Measurements from ENCODE around the gene KDM7A.
"Not testable (repeated sequence)": the region's sequence is repeated elsewhere in the genome, so short reads cannot be mapped to it uniquely, and the experiment has no call there.

The KDM7A gene

GRCh38 chr7:140156460-140157080 lies 20.2 kb downstream of the KDM7A start:
- DNase-seq: no peak

DNA sequence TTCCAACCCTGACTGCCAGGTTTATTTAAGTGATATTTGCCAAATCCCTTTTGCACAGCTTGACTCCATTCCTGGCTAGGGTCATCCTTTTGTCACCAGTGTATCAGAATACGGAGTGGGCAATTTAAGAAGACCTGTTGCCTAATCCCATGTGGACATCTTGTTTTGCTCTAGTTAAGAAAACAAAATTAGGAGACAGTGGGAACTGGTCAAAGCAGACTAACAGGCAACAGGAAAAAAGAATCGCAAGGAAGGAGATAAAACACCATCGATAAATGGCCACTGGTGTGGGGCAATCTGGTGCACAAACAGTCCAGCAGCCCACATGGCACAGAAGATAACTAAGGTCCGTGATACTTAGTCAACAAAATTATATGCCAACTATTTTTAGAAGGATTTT lies 21.4 kb downstream of the KDM7A start:
- DNase-seq: no peak

DNA sequence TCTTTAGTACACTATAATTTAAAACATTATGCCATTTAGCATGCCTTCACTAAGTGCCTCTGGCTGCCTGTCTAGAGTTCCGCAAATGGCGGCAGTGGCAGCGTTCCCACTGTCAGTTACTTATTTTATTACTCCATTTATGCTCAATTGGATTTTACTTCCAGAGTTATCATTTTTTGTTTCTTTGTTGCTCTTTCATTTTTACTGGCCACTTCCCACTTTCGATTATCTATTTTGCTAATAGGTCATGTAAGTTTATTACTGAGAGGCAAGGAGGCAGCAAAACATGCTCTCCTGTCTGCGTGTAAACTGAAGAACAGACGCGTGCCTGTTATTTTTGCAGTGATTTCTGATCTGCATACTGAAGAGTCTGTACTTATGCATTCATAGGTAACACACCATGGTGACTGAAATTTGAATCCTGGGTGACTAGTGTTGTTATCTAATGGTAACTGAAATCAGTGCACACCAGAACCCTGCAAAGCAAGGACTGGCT lies 23.1 kb downstream of the KDM7A start:
- DNase-seq: no peak

DNA sequence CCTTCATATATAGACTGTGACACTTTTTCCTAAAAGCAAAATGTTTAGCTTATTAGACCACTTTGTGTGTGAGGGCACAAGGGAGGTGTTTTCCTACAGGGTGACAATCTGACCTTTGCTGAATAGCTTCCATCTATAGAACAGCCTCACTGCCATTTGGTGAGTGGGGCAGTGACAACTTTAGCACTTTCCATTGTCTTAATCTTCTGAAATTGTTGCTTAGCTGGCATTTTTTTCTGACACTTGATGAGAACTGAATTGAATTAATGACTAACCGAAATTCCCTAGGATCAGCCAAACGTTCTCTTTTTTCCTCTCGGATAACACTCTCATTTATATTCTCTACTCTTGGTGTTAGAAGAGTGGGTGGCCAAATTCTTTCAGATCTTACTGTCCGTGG lies 30.2 kb downstream of the KDM7A start:
- DNase-seq: no peak

- DNase-seq: no peak
Observed at GRCh38 chr7:140145709-140146108, 31.1 kb downstream of the KDM7A start.

DNA sequence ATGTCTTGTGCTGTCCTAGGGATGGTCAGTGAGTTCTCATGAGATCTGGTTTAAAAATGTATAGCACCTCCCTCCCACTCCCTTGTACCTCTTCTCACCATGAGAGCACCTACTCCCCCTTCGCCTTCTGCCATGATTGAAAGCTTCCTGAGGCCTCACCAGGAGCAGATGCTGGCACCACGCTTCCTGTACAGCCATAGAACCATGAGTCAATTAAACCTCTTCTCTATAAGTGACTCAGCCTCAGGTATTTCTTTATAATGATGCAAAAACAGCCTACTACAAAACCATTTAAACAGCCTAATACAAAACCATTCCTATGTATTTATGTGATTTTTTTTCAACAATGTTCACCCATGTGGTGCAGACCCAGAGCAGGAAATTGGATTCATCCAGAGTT lies 32.0 kb downstream of the KDM7A start:
- DNase-seq: no peak

GRCh38 chr7:140143997-140144396 lies 32.8 kb downstream of the KDM7A start:
- DNase-seq: no peak

DNA sequence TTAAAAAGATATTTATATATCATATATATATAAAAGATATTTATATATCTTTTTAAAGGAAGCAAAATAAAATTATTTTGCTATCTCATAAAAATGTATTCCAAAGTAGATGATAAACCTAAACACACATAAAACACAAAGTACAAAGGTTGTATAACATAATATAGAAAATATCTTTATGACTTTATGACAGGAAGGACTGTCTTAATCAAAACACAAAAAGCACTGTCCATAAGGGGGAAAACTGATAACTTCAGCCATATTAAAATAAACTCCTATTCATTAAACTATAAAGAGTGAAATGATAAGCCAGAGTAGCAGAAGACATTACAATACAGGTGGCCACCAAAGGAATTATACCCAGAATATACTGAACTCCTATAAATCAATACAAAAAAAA lies 34.8 kb downstream of the KDM7A start:
- DNase-seq: no peak

GRCh38 chr7:140141256-140141655 lies 35.5 kb downstream of the KDM7A start:
- DNase-seq: no peak

DNA sequence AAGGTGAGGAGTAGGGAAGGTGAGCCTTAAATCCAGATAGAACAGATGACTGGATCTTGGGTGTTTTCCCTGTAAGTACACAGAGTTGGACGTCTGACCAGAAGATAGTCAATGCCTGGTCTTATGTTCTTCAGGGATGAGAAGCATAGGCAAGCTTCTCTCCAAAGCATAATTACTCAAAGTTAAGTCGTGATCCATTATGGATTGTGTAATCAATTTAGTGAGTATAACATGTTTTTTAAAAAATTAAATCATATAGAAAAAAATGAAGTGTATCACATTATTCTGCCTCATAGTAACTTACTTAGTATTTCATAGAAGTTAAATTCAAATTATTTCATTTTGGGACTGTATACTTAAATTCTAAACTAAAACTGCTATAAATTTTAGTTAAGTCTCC lies 39.7 kb downstream of the KDM7A start:
- DNase-seq: no peak

DNA sequence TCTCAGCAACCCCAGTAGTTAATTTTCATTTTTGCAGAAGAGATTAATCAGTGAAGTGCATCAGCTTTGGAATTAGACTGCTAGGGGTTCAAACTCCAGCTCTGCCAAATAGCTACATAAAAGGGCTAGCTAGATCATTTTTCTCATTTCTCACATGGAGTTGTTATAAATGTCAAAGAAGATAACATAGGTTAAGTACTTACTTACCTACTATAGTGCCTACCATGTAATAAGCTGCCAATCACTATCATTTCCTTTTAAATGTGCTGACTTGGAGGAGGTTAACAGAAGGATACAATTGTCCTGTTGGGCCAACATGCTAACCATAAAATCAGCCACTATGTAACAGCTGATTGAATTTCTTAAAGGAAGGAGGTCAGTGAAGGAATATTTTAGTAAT lies 40.7 kb downstream of the KDM7A start:
- no peak for DNase-seq

- no peak for DNase-seq
Observed at GRCh38 chr7:140134039-140134438, 42.7 kb downstream of the KDM7A start.

DNA sequence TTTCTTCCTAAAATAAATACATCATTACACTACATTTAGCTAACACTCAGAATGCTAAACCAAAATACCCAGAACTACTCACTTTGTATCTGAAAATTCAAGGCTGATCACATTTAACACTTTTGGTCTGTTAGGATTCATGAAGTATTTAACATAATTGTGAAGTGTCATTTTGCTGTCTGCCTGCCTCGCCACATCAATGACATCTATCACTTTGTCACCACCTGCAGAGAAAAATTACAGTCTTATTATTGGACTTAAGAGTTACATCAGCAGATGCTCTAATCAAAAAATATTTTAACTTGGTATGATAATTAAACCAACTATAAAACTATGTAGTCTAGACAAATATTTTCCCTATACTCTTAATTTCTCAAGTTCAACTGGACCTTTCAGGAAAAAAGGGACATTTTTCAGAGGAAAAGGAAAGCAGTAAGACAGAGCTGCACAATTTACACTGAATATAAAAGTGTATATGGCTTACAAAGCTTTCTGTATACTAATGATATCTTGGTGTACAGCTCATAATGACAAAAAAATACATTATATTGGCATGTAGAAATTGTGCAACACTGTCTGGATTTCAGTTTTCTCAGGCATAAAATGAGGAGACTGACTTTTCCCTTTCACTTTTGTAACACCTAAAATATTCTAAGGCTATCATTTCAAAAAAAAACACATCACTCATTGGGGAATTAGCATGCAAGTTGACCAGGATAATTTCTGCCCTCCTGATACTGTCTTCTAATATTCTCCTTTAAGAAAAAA lies 49.2 kb downstream of the KDM7A start:
- no peak for DNase-seq

GRCh38 chr7:140126435-140127034 lies 50.2 kb downstream of the KDM7A start:
- no peak for DNase-seq

DNA sequence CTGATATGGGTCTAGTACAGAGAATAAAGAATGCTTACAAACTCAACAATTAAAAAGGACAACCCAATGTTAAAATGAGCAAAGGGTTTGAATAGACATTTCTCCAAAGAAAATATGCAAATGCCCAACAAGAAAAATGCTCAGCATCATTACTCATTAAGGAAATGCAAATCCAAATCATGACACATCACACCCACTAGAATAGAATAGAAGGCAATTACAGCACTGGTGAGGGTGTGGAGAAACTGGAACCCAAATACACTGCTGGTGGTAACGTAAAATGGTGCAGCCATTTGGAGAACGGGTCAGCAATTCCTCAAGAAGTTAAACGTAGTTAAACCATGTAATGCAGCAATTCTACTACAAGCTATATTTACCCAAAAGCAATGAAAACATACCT lies 53.8 kb downstream of the KDM7A start:
- DNase-seq: no peak

- DNase-seq: no peak
Observed at GRCh38 chr7:140121326-140121725, 55.5 kb downstream of the KDM7A start.

GRCh38 chr7:140114817-140115216 lies 62.0 kb downstream of the KDM7A start:
- DNase-seq: not testable (repeated sequence)

DNA sequence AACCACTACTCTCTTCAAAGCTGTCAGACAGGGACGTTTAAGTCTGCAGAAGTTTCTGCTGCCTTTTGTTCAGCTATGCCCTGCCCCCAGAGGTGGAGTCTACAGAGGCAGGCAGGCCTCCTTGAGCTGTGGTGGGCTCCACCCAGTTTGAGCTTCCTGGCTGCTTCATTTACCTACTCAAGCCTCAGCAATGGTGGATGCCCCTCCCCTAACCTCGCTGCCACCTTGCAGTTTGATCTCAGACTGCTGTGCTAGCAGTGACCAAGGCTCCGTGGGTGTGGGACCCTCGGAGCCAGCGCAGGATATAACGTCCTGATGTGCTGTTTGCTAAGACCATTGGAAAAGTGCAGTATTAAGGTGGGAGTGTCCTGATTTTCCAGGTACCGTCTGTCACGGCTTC lies 68.0 kb downstream of the KDM7A start:
- not testable (repeated sequence) for DNase-seq

DNA sequence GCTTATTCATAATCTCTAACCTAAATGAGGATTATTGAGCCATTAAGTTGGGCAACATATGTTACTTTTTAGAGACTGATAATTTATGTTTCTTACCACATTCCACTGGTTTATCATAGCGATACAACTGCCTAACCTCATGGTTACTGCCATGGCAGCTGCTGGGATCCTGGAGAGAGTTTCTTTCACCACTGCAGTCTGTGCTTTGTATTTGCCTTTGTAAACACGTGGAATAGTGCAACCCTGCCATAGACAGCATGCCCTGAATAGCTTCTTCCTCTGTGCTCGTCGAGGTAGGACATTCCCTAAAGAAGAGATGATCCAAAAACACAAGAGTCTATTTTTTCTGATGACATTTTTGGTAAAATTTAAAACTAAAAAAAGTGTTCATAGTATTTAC lies 80.3 kb downstream of the KDM7A start:
- DNase-seq: no peak

DNA sequence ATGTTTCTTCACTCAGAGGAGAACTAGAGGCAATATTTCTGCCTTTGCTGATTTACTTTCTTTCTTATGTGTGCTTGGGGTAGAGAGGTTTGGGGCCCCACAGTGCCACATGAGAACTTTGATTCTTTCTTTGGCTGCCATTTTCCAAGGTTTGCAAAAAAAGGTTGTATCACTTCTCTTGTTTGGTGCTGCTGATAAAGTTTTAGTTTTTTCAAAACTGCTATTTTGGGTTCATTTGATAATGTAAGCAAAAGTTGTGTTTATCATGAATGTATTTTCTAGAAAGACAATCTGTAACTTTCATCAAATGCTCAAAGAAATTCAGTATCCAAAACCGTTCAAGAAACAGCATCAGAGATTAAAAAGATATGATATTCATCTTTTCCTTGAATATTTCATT lies 83.4 kb downstream of the KDM7A start:
- DNase-seq: no peak

DNA sequence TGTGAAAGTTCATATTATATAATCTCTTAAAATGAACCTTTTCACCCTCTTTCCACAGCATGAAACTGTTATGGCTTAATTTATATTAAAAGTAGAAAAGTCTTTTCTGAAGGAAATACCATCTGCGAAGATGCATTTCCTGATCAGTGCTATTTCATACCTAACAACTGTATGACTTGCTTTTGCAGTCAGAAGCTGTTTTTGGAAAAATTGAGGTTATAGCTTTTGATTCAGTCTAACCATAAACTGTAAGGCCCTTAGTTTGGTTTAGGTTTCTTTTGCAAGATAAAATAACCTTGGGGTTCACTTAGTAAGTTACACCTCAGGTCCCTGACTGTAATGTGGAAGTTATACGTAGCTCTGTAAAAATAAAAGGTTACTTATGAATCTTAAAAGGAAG lies 91.3 kb downstream of the KDM7A start:
- DNase-seq: no peak

DNA sequence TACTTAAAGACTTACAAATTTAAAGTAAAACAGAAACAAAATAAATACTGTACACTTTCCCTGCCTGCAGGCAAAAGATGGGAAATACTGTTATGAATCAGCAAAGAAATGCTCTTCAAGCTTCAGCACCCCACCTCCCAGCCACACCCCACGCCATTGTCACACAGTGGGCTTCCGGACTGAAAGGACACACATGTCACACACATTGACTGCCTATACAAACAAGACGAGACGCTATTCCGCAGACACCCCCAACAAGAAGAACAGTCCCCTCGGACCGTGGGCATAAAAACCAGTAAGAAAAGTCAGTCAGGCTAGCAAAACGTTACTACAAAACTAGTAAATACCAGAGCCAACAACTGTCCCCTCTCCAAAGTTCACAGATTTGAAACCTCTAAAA lies 91.8 kb downstream of the KDM7A start:
- DNase-seq: no peak

DNA sequence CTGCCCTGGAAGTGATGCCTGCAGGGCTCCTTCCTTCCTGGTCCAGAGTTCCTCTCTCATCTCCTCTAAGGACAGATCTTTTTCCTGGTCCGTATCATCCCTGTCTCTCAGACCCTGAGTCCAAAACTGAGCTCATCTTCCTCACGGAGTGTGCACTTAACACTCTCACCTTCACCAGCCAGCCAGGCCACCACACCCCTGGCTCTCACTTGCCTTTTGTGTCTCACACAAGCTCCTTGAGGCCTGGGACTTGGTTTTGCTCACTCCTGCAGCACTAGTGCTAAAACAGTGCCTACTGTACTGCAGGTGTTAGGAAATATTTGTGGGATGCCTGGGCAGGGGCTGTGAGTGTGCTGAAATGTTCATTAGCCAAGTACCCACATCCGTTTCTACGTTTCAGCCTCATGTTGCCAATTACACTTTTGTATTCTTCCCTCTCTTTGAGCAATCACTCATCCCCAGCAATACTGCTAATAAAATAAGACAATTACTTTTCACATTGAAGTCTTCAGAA lies 92.6 kb downstream of the KDM7A start:
- peak; percentile 86 to 92 for DNase-seq

- DNase-seq: no peak
Observed at GRCh38 chr7:140082770-140083169, 94.0 kb downstream of the KDM7A start.

Data from AML-193 (cell line).